Ovary (tissue), 9 donors: Measurements from ENCODE around the gene ISYNA1. TPM values are rescaled to one million over a fixed set of nuclear protein-coding genes. Genes with fewer than 3 reads are reported as not detected.
A peak's percentile ranks its signal among the peaks of the same experiment; 100 is the strongest.

ENCODE experiments used
- DNase-seq, 5 donors: peaks; one replicate each; pipeline ENCODE4 v3.0.0-alpha.2; 2019 to 2020
- H3K27ac ChIP-seq, 2 donors: fragments of 200-600 bp; one replicate each; pipeline versions ENCODE4 v1.5.1 to v1.8.0; 2019 to 2022
- H3K27me3 ChIP-seq: fragments of 200-600 bp; one replicate; pipeline ENCODE4 v1.8.0; 2022
- H3K36me3 ChIP-seq: fragments of 200-600 bp; sonication (generic); one replicate; pipeline ENCODE4 v1.5.1; 2019
- H3K4me1 ChIP-seq: one replicate; pipeline ENCODE4 v1.8.1; 2013; ENCODE audit warnings: mild to moderate bottlenecking, moderate library complexity; ENCODE audit not compliant: insufficient read depth
- H3K4me3 ChIP-seq: fragments of 200-600 bp; sonication (generic); one replicate; pipeline ENCODE4 v1.5.1; 2017
- H3K9me3 ChIP-seq, 2 donors: fragments of 200-600 bp in 1 of 2; sonication (generic) in 1 of 2; one replicate each; pipeline versions ENCODE4 v1.5.1 to v1.8.1; 2013 to 2019; ENCODE audit warnings: mild to moderate bottlenecking in 1 of 2, moderate library complexity in 1 of 2
- CTCF ChIP-seq, 3 donors: fragments of 450-650 bp in 2 of 3; fragments of 200-600 bp in 1 of 3; IDR thresholded peaks; one replicate each; pipeline versions ENCODE4 v1.5.1 to v1.8.0; 2016 to 2022; ENCODE audit warnings: antibody characterized with exemption in 3 of 3, mild to moderate bottlenecking in 1 of 3
- EP300 ChIP-seq: sonication (generic); formaldehyde crosslinking; IDR thresholded peaks from one replicate; pipeline ENCODE4 v1.6.1; 2017; ENCODE audit warnings: antibody characterized with exemption
- POLR2A ChIP-seq: fragments of 450-650 bp; IDR thresholded peaks from one replicate; pipeline ENCODE4 v1.6.1; 2017; ENCODE audit warnings: antibody characterized with exemption, mild to moderate bottlenecking, moderate library complexity
- WGBS, 3 donors: extraction: QIAGEN DNeasy Blood & Tissue Kit in 1 of 3; methylation state at CpG; one replicate each; pipeline versions ENCODE4 v1.1.5 to v1.1.7; 2013 to 2017; 5-methylcytosine and 5-hydroxymethylcytosine counted together
- intact Hi-C, 4 donors: fragments of 100-400 bp; cut with DNase I; formaldehyde crosslinking; loops; one replicate each; pipeline versions ENCODE4 v1.11.0 to v1.15.1; 2022 to 2023
- microRNA-seq, 3 donors: library from miRNA; unstranded; fragments of <30 nt; microRNA quantifications; one replicate each; pipeline versions ENCODE4 to v1.2.0, GENCODE V29; 2019 to 2020
- polyA plus RNA-seq, 2 donors: library from polyadenylated mRNA; stranded (reverse); fragments of 200-250 nt in 1 of 2; fragments of 350-450 nt in 1 of 2; fragmentation: Illumina TruSeq in 1 of 2; extraction: RNeasy Lipid Tissue Mini Kit (QIAGEN cat#74804) in 1 of 2; gene quantifications; one replicate each; pipeline ENCODE4 v1.2.3, GENCODE V29; 2013 to 2014
- small RNA-seq: library from RNA; depleted of rRNA; stranded (forward); fragments of <200 nt; gene quantifications from one replicate; pipeline ENCODE3, GENCODE V24; 2016
- total RNA-seq, 7 donors: library from RNA; depleted of rRNA in 2 of 7; stranded (reverse); fragments of >200 nt in 2 of 7; fragmentation: NEBNext Ultra II Directional in 3 of 7; extraction: Animal tissue kit (Norgen Biotek cat#: 25700) in 3 of 7; gene quantifications; one replicate each; pipeline versions ENCODE4 v1.1.0 to v1.2.4, GENCODE V29; 2016 to 2023
- donor health status: DM: no; HTN: no; CAD: no; lungs with moderate emphysema.
- donor health status: DM: no; HTN: no; CAD: no.
- donor health status: Bipolar disorder and iron deficiency.
- donor health status: DM: yes; HTN: yes; CAD: no.
- donor health status: DM: no; HTN: no; CAD: no.
- donor health status: DM: yes; HTN: yes; CAD: no.

The ISYNA1 gene
- total and polyA plus RNA-seq, 9 donors = 9.6 to 345 (median 183) TPM

- WGBS, 3 donors = 29 to 34% (median 30%) methylated on average over 33 of the region's 33 CpGs
- peak; percentile 47 to 61 (median 49) for DNase-seq
- Histone ChIP-seq H3K27me3 (no peaks in the 10 kb centered on the region), H3K4me1 (peaks cover 1% of the 10 kb centered on the region), H3K4me3 (peak within 1 kb of the TSS; percentile 1), H3K36me3 (no peaks in the 10 kb centered on the region), H3K9me3 (no peaks in the 10 kb centered on the region), H3K27ac (no peak within 1 kb of the TSS)
- TF ChIP-seq POLR2A (no peak), EP300 (no peak), CTCF (IDR thresholded peaks at IDR 0.05) (no peak)
- intact Hi-C loops = loop anchor here in 1 of 4 donors (5.0 kb wide), 1 partner anchor 34 kb away; no protein-coding TSS in a partner anchor
Measured at GRCh38 chr19:18385675-18386542, 52.0 kb downstream of the ISYNA1 start, which contains the start of gene GDF15. GDF15 (plus strand) TSS chr19:18386158; CDS start chr19:18386190, 32 bp downstream.

GRCh38 chr19:18385359-18385674 is 52.6 kb downstream of the ISYNA1 start:
- no peak for DNase-seq
- 89 to 96% (median 89%) methylated on average over 3 of the region's 3 CpGs for WGBS, 3 donors
- peaks cover 1% of the 10 kb centered on the region for H3K4me1 ChIP-seq
- no peaks in the 10 kb centered on the region for H3K9me3 ChIP-seq
- H3K4me3 ChIP-seq = no peak overlapping the region
- no peaks in the 10 kb centered on the region for H3K27me3 ChIP-seq
- H3K36me3 ChIP-seq = no peaks in the 10 kb centered on the region
- no peak overlapping the region for H3K27ac ChIP-seq
- no peak for TF ChIP-seq POLR2A
- no peak for TF ChIP-seq EP300
- TF ChIP-seq CTCF (IDR thresholded peaks at IDR 0.05) = no peak
- intact Hi-C loops = loop anchor here in 1 of 4 donors (5.0 kb wide), 1 partner anchor 33 kb away; no protein-coding TSS in a partner anchor

GRCh38 chr19:18384775-18385174 is 53.2 kb downstream of the ISYNA1 start:
- WGBS, 3 donors = 74 to 86% (median 80%) methylated on average over 7 of the region's 7 CpGs
- no peaks in the 10 kb centered on the region for H3K27me3 ChIP-seq
- no peak for DNase-seq
- no peak for TF ChIP-seq POLR2A
- no peak for TF ChIP-seq EP300
- TF ChIP-seq CTCF (IDR thresholded peaks at IDR 0.05) = no peak
- no peak overlapping the region for H3K4me3 ChIP-seq
- no peak overlapping the region for H3K27ac ChIP-seq
- intact Hi-C loops = loop anchor here in 1 of 4 donors (5.0 kb wide), 1 partner anchor 32 kb away; no protein-coding TSS in a partner anchor
- peaks cover 1% of the 10 kb centered on the region for H3K4me1 ChIP-seq
- no peaks in the 10 kb centered on the region for H3K36me3 ChIP-seq
- no peaks in the 10 kb centered on the region for H3K9me3 ChIP-seq

Small RNAs within 50 kb of the gene (microRNA-seq; reads per million reads assigned to microRNA genes)
- 0 reads per million in 3 donors for gene MIR3189

Small RNAs within 50 kb of the gene (small RNA-seq; reads per million reads assigned to genes)
- gene MIR3189 = not detected

Other genes with a start within 250 kb of the ISYNA1 start
- gene MPV17L2, start 244.9 kb downstream of the ISYNA1 start, total RNA-seq = 10 to 100 TPM in 2 of 7 donors, 1 to 10 TPM in 5; 6.9 to 15.2 (median 8.6) TPM
- gene MPV17L2, start 244.9 kb downstream of the ISYNA1 start, polyA plus RNA-seq = 10 to 100 TPM in 1 of 2 donors, 1 to 10 TPM in 1; 3.5 to 12.0 TPM
- gene RAB3A, start 234.1 kb downstream of the ISYNA1 start, total RNA-seq = 10 to 100 TPM in 2 of 7 donors, 1 to 10 TPM in 5; 1.9 to 32.9 (median 9.0) TPM
- gene RAB3A, start 234.1 kb downstream of the ISYNA1 start, polyA plus RNA-seq = 1 to 10 TPM; 5.5 to 7.9 TPM
- gene PDE4C, start 211.7 kb downstream of the ISYNA1 start, total RNA-seq = 1 to 10 TPM in 4 of 7 donors, under 1 TPM in 2, not detected in 1; 0.57 to 1.7 (median 1.1) TPM
- gene PDE4C, start 211.7 kb downstream of the ISYNA1 start, polyA plus RNA-seq = under 1 TPM; 0.50 to 0.67 TPM
- 10 to 100 TPM in 5 of 7 donors, 1 to 10 TPM in 2; 6.0 to 18.4 (median 11.7) TPM for gene IQCN, start 163.7 kb downstream of the ISYNA1 start, total RNA-seq
- 1 to 10 TPM; 2.5 to 9.3 TPM for gene IQCN, start 163.7 kb downstream of the ISYNA1 start, polyA plus RNA-seq
- gene JUND, start 156.5 kb downstream of the ISYNA1 start, total RNA-seq = 1,000 to 10,000 TPM in 2 of 7 donors, 100 to 1,000 TPM in 5; 163 to 1,260 (median 581) TPM
- 100 to 1,000 TPM in 1 of 2 donors, 10 to 100 TPM in 1; 95.2 to 301 TPM for gene JUND, start 156.5 kb downstream of the ISYNA1 start, polyA plus RNA-seq
- 100 to 1,000 TPM in 1 of 7 donors, 10 to 100 TPM in 6; 45.0 to 121 (median 77.3) TPM for gene LSM4, start 115.1 kb downstream of the ISYNA1 start, total RNA-seq
- gene LSM4, start 115.1 kb downstream of the ISYNA1 start, polyA plus RNA-seq = 10 to 100 TPM; 38.3 to 66.0 TPM
- gene PGPEP1, start 97.5 kb downstream of the ISYNA1 start, total RNA-seq = 10 to 100 TPM in 6 of 7 donors, 1 to 10 TPM in 1; 9.3 to 64.5 (median 50.3) TPM
- gene PGPEP1, start 97.5 kb downstream of the ISYNA1 start, polyA plus RNA-seq = 10 to 100 TPM; 13.8 to 16.9 TPM
- gene GDF15, start 52.0 kb downstream of the ISYNA1 start, total RNA-seq = 10 to 100 TPM in 2 of 7 donors, 1 to 10 TPM in 5; 1.5 to 20.9 (median 3.7) TPM
- 1 to 10 TPM in 1 of 2 donors, under 1 TPM in 1; 0.67 to 2.7 TPM for gene GDF15, start 52.0 kb downstream of the ISYNA1 start, polyA plus RNA-seq
- gene LRRC25, start 40.5 kb downstream of the ISYNA1 start, total RNA-seq = 1 to 10 TPM; 1.8 to 9.2 (median 2.4) TPM
- 1 to 10 TPM; 1.4 to 3.2 TPM for gene LRRC25, start 40.5 kb downstream of the ISYNA1 start, polyA plus RNA-seq
- gene SSBP4, start 18.7 kb downstream of the ISYNA1 start, total RNA-seq = 100 to 1,000 TPM in 2 of 7 donors, 10 to 100 TPM in 5; 58.9 to 124 (median 88.3) TPM
- 10 to 100 TPM in 1 of 2 donors, 1 to 10 TPM in 1; 4.6 to 90.3 TPM for gene SSBP4, start 18.7 kb downstream of the ISYNA1 start, polyA plus RNA-seq
- 10 to 100 TPM in 6 of 7 donors, 1 to 10 TPM in 1; 9.8 to 22.3 (median 19.8) TPM for gene ELL, start 83.9 kb upstream of the ISYNA1 start, total RNA-seq
- 10 to 100 TPM in 1 of 2 donors, 1 to 10 TPM in 1; 1.6 to 12.3 TPM for gene ELL, start 83.9 kb upstream of the ISYNA1 start, polyA plus RNA-seq
- 100 to 1,000 TPM; 198 to 354 (median 290) TPM for gene FKBP8, start 105.4 kb upstream of the ISYNA1 start, total RNA-seq
- 100 to 1,000 TPM in 1 of 2 donors, 10 to 100 TPM in 1; 14.1 to 319 TPM for gene FKBP8, start 105.4 kb upstream of the ISYNA1 start, polyA plus RNA-seq
- gene KXD1, start 119.7 kb upstream of the ISYNA1 start, total RNA-seq = 10 to 100 TPM; 63.5 to 76.7 (median 65.9) TPM
- gene KXD1, start 119.7 kb upstream of the ISYNA1 start, polyA plus RNA-seq = 10 to 100 TPM; 52.0 to 78.3 TPM
- gene UBA52, start 133.7 kb upstream of the ISYNA1 start, total RNA-seq = 1,000 to 10,000 TPM; 1,269 to 1,882 (median 1,382) TPM
- 1,000 to 10,000 TPM; 1,409 to 1,581 TPM for gene UBA52, start 133.7 kb upstream of the ISYNA1 start, polyA plus RNA-seq
- gene REX1BD, start 150.7 kb upstream of the ISYNA1 start, total RNA-seq = 100 to 1,000 TPM in 2 of 7 donors, 10 to 100 TPM in 5; 46.5 to 146 (median 66.7) TPM
- gene REX1BD, start 150.7 kb upstream of the ISYNA1 start, polyA plus RNA-seq = 10 to 100 TPM in 1 of 2 donors, 1 to 10 TPM in 1; 5.3 to 89.2 TPM
- gene CRLF1, start 168.7 kb upstream of the ISYNA1 start, total RNA-seq = 1 to 10 TPM in 2 of 7 donors, under 1 TPM in 2, not detected in 3; 0.51 to 1.1 (median 1.0) TPM
- 1 to 10 TPM in 1 of 2 donors, under 1 TPM in 1; 0.83 to 1.2 TPM for gene CRLF1, start 168.7 kb upstream of the ISYNA1 start, polyA plus RNA-seq
- under 1 TPM in 4 of 7 donors, not detected in 3; 0.20 to 0.53 (median 0.52) TPM for gene TMEM59L, start 174.7 kb upstream of the ISYNA1 start, total RNA-seq
- gene TMEM59L, start 174.7 kb upstream of the ISYNA1 start, polyA plus RNA-seq = under 1 TPM in 1 of 2 donors, not detected in 1; 0.38 TPM
- gene KLHL26, start 198.9 kb upstream of the ISYNA1 start, total RNA-seq = 10 to 100 TPM in 5 of 7 donors, 1 to 10 TPM in 2; 4.6 to 24.0 (median 15.7) TPM
- gene KLHL26, start 198.9 kb upstream of the ISYNA1 start, polyA plus RNA-seq = 1 to 10 TPM; 1.6 to 5.7 TPM
- gene CRTC1, start 245.5 kb upstream of the ISYNA1 start, total RNA-seq = 10 to 100 TPM in 5 of 7 donors, 1 to 10 TPM in 2; 2.4 to 19.5 (median 14.6) TPM
- 1 to 10 TPM; 2.3 to 8.4 TPM for gene CRTC1, start 245.5 kb upstream of the ISYNA1 start, polyA plus RNA-seq